Mesenteric fat pad (tissue), 1 donor: Measurements from ENCODE around the gene HDAC8. TPM values are rescaled to one million over a fixed set of nuclear protein-coding genes. Genes with fewer than 3 reads are reported as not detected.
A peak's percentile ranks its signal among the peaks of the same experiment; 100 is the strongest.

Experiments
- DNase-seq: peaks from one replicate; pipeline ENCODE4 v3.0.0-alpha.2; 2020; ENCODE audit warnings: low spot score
- total RNA-seq: library from RNA; stranded (reverse); fragmentation: NEBNext Ultra II Directional; extraction: Animal tissue kit (Norgen Biotek cat#: 25700); gene quantifications from one replicate; pipeline ENCODE4 v1.2.1, GENCODE V29; 2021
- donor health status: DM: yes; HTN: yes; CAD: no.

Gene HDAC8
- total RNA-seq, 1 donor from 2014 or later = 32.9 TPM

- DNase-seq = peak; percentile 57
These were observed 272.6 kb downstream of the HDAC8 start for GRCh38 chrX:72299891-72300630.

GRCh38 chrX:72297953-72298730 lies 274.5 kb downstream of the HDAC8 start:
- DNase-seq = peak; percentile 68

GRCh38 chrX:72296991-72297390 lies 275.7 kb downstream of the HDAC8 start:
- DNase-seq = no peak

GRCh38 chrX:72295745-72296144 lies 276.9 kb downstream of the HDAC8 start:
- peak; percentile 81 for DNase-seq

GRCh38 chrX:72294497-72294896 lies 278.1 kb downstream of the HDAC8 start:
- no peak for DNase-seq

GRCh38 chrX:72282302-72282701 lies 290.3 kb downstream of the HDAC8 start:
- no peak for DNase-seq

- DNase-seq = no peak
These were observed 292.3 kb downstream of the HDAC8 start for GRCh38 chrX:72280321-72280845.

Other genes with a start within 250 kb of the HDAC8 start
- 3.5 TPM for gene PHKA1, start 141.5 kb upstream of the HDAC8 start, total RNA-seq
- not detected for gene DMRTC1B, start 204.0 kb upstream of the HDAC8 start, total RNA-seq
- not detected for gene FAM236B, start 209.8 kb upstream of the HDAC8 start, total RNA-seq
- not detected for gene FAM236D, start 235.4 kb upstream of the HDAC8 start, total RNA-seq